ENCODE data around the gene RTL10. TPM values are rescaled to one million over a fixed set of nuclear protein-coding genes. Genes with fewer than 3 reads are reported as not detected.

The RTL10 gene
- total and polyA plus RNA-seq, 10 of the 15 experiments (the other 5 are each of a cell fraction or from before 2014, with no cell fraction given): 5.3 to 18.1 (median 10.3) TPM

DNA sequence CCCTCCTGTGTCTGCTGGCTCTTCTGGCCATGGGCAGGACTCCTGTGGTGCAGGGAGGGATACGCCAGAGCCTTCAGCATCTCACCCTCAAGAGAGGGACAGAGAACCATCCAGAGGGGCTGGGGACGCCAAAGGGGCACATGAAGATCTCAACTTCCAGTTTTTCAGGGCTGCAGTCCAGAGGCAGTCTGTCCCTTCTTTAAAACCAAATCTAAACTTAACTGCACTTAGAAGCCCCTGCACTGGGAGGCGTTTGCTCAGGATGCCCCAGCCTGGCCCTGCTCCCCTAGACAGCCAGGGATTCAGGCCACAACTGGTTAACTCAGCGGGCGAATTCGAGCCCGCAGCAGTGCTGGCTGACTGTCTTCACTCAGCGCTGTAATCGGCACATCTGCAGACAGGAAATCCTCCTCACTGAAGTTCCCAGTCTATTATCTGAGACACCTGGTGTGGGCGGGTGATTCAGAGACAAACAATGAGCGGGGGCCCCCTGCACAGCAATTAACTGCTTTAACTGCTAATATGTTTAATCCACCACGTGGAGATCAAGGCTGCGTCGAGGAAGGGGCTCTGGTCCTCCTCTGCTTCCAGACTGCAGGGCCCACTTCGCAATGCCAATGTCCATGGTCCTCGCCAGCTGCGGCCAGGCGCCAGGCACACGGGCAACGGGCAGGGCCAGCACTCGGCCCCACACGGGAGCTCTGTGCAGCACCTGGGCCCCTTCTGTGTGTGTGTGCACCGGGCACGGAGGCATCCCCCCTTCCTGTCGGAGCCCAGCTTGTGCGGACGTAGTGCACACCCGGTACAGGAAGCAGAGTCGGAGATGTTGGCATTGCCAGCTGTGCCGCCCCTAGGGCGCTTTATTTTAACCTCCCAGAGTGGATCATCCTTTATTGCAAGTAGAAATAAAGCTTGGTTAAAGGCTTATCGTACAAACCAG, 36.9 kb upstream of the RTL10 start (continued):
- TF ChIP-seq, protein P1, sequence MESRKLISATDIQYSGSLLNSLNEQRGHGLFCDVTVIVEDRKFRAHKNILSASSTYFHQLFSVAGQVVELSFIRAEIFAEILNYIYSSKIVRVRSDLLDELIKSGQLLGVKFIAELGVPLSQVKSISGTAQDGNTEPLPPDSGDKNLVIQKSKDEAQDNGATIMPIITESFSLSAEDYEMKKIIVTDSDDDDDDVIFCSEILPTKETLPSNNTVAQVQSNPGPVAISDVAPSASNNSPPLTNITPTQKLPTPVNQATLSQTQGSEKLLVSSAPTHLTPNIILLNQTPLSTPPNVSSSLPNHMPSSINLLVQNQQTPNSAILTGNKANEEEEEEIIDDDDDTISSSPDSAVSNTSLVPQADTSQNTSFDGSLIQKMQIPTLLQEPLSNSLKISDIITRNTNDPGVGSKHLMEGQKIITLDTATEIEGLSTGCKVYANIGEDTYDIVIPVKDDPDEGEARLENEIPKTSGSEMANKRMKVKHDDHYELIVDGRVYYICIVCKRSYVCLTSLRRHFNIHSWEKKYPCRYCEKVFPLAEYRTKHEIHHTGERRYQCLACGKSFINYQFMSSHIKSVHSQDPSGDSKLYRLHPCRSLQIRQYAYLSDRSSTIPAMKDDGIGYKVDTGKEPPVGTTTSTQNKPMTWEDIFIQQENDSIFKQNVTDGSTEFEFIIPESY (IDR thresholded peaks at IDR 0.05): no peak
- peak in 1 of 2 experiments; percentile 60; a peak in 1 of 3 replicates for TF ChIP-seq EGR1 (IDR thresholded peaks at IDR 0.05; ENCODE audit: borderline replicate concordance in 1 of 2, low read depth in 2 of 2, low read length in 2 of 2)
- TF ChIP-seq CBX5 (IDR thresholded peaks at IDR 0.05; ENCODE audit: low read depth): no peak
- TF ChIP-seq, protein P2, sequence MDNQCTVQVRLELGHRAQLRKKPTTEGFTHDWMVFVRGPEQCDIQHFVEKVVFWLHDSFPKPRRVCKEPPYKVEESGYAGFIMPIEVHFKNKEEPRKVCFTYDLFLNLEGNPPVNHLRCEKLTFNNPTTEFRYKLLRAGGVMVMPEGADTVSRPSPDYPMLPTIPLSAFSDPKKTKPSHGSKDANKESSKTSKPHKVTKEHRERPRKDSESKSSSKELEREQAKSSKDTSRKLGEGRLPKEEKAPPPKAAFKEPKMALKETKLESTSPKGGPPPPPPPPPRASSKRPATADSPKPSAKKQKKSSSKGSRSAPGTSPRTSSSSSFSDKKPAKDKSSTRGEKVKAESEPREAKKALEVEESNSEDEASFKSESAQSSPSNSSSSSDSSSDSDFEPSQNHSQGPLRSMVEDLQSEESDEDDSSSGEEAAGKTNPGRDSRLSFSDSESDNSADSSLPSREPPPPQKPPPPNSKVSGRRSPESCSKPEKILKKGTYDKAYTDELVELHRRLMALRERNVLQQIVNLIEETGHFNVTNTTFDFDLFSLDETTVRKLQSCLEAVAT (IDR thresholded peaks at IDR 0.05): no peak
- no peak for TF ChIP-seq NFIC (IDR thresholded peaks at IDR 0.05; ENCODE audit: low read depth, low read length)
- TF ChIP-seq, protein P3, sequence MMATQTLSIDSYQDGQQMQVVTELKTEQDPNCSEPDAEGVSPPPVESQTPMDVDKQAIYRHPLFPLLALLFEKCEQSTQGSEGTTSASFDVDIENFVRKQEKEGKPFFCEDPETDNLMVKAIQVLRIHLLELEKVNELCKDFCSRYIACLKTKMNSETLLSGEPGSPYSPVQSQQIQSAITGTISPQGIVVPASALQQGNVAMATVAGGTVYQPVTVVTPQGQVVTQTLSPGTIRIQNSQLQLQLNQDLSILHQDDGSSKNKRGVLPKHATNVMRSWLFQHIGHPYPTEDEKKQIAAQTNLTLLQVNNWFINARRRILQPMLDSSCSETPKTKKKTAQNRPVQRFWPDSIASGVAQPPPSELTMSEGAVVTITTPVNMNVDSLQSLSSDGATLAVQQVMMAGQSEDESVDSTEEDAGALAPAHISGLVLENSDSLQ (IDR thresholded peaks at IDR 0.05): 0 out of 2 replicates have a peak, but pooled peaks have one; percentile 17
- TF ChIP-seq CBFB (IDR thresholded peaks at IDR 0.05; ENCODE audit: low read depth): no peak
- 0 out of 2 replicates have a peak, but pooled peaks have one; percentile 13 for TF ChIP-seq MTA2 (IDR thresholded peaks at IDR 0.05; ENCODE audit: low read depth)
- no peak for TF ChIP-seq NRF1 (conservative IDR thresholded peaks at IDR 0.05; ENCODE audit: low read depth, low read length)
- TF ChIP-seq ETV6 (conservative IDR thresholded peaks at IDR 0.05 in 1 of 2, IDR thresholded peaks at IDR 0.05 in 1 of 2; ENCODE audit: borderline replicate concordance in 1 of 2, low read depth in 1 of 2): no peak
